ENCODE measurements around the gene EFNA2.

Gene EFNA2

GRCh38 chr19:1272423-1273262 lies 13.0 kb upstream of the EFNA2 start:
- no peak for DNase-seq (ENCODE audit: low read depth, low spot score)

GRCh38 chr19:1273263-1274041 lies 12.2 kb upstream of the EFNA2 start:
- DNase-seq (ENCODE audit: low read depth, low spot score) = no peak

GRCh38 chr19:1274081-1274851 lies 11.4 kb upstream of the EFNA2 start:
- no peak for DNase-seq (ENCODE audit: low read depth, low spot score)

GRCh38 chr19:1274852-1275259 lies 10.8 kb upstream of the EFNA2 start:
- no peak for DNase-seq (ENCODE audit: low read depth, low spot score)

- peak; percentile 92 for DNase-seq (ENCODE audit: low read depth, low spot score)
These were observed 10.3 kb upstream of the EFNA2 start, which contains the start of gene FAM174C for GRCh38 chr19:1275260-1275975. TSS of gene FAM174C (plus strand) at chr19:1275530. CDS start at chr19:1275550, 20 bp downstream.

GRCh38 chr19:1275976-1276627 lies 9.6 kb upstream of the EFNA2 start:
- DNase-seq (ENCODE audit: low read depth, low spot score) = no peak

GRCh38 chr19:1276628-1277022 lies 9.0 kb upstream of the EFNA2 start:
- no peak for DNase-seq (ENCODE audit: low read depth, low spot score)

GRCh38 chr19:1277061-1277460 lies 8.6 kb upstream of the EFNA2 start:
- no peak for DNase-seq (ENCODE audit: low read depth, low spot score)

- DNase-seq (ENCODE audit: low read depth, low spot score) = no peak
These were observed 7.6 kb upstream of the EFNA2 start for GRCh38 chr19:1278074-1278473.

GRCh38 chr19:1278713-1279660 lies 6.7 kb upstream of the EFNA2 start:
- DNase-seq (ENCODE audit: low read depth, low spot score) = no peak

GRCh38 chr19:1279782-1280341 lies 5.8 kb upstream of the EFNA2 start:
- DNase-seq (ENCODE audit: low read depth, low spot score) = no peak

GRCh38 chr19:1280636-1281568 lies 4.8 kb upstream of the EFNA2 start:
- no peak for DNase-seq (ENCODE audit: low read depth, low spot score)

- no peak for DNase-seq (ENCODE audit: low read depth, low spot score)
These were observed 3.9 kb upstream of the EFNA2 start for GRCh38 chr19:1281569-1282287.

GRCh38 chr19:1282588-1283206 lies 3.0 kb upstream of the EFNA2 start:
- no peak for DNase-seq (ENCODE audit: low read depth, low spot score)

- no peak for DNase-seq (ENCODE audit: low read depth, low spot score)
These were observed 2.3 kb upstream of the EFNA2 start for GRCh38 chr19:1283207-1283916.

GRCh38 chr19:1283917-1284292 lies 1.8 kb upstream of the EFNA2 start:
- no peak for DNase-seq (ENCODE audit: low read depth, low spot score)
